Neural progenitor cell (in vitro differentiated cells): ENCODE measurements around the gene ABHD16B. TPM values are rescaled to one million over a fixed set of nuclear protein-coding genes. Genes with fewer than 3 reads are reported as not detected.

ENCODE experiments used
- DNase-seq: peaks from one replicate; pipeline ENCODE4 v3.0.0-alpha.2; 2016; ENCODE audit warnings: low spot score
- H2AFZ ChIP-seq: fragments of 200-600 bp; sonication (generic); replicated peaks from 2 replicates; pipeline ENCODE4 v1.6.1; 2016; ENCODE audit warnings: antibody characterized with exemption
- H3F3A ChIP-seq: fragments of 200-600 bp; sonication (generic); 2 replicates; pipeline ENCODE4 v1.6.1; 2016; ENCODE audit warnings: antibody characterized with exemption, low read depth
- H3K27ac ChIP-seq: fragments of 200-600 bp; sonication (generic); 2 replicates; pipeline ENCODE4 v1.5.1; 2016; ENCODE audit warnings: mild to moderate bottlenecking
- H3K27me3 ChIP-seq: fragments of 200-600 bp; sonication (generic); 2 replicates; pipeline ENCODE4 v1.6.1; 2016; ENCODE audit warnings: mild to moderate bottlenecking, moderate library complexity
- H3K36me3 ChIP-seq: fragments of 200-600 bp; sonication (generic); 2 replicates; pipeline ENCODE4 v1.5.1; 2016
- H3K4me1 ChIP-seq: fragments of 200-600 bp; sonication (generic); 2 replicates; pipeline ENCODE4 v1.6.1; 2016; ENCODE audit warnings: mixed run types
- H3K4me2 ChIP-seq: fragments of 200-600 bp; sonication (generic); 2 replicates; pipeline ENCODE4 v1.6.1; 2016
- H3K4me3 ChIP-seq: fragments of 200-600 bp; sonication (generic); 2 replicates; pipeline ENCODE4 v1.5.1; 2016
- H3K79me2 ChIP-seq: fragments of 200-600 bp; sonication (generic); 2 replicates; pipeline ENCODE4 v1.6.1; 2016; ENCODE audit warnings: low read depth
- H3K9ac ChIP-seq: fragments of 200-600 bp; sonication (generic); 2 replicates; pipeline ENCODE4 v1.6.1; 2016
- H3K9me3 ChIP-seq: fragments of 200-600 bp; sonication (generic); 2 replicates; pipeline ENCODE4 v1.5.1; 2016; ENCODE audit warnings: low read depth
- H4K20me1 ChIP-seq: fragments of 200-600 bp; sonication (generic); 2 replicates; pipeline ENCODE4 v1.6.1; 2016; ENCODE audit warnings: low read depth
- H3K27ac Mint-ChIP-seq: 3 replicates; pipeline ENCODE4 v1.8.0; 2021; ENCODE audit warnings: mixed read lengths
- H3K27me3 Mint-ChIP-seq: 2 replicates; pipeline ENCODE4 v1.8.0; 2022; ENCODE audit warnings: low read depth, mild to moderate bottlenecking, inconsistent platforms, moderate library complexity, mixed read lengths; ENCODE audit not compliant: insufficient read depth
- H3K36me3 Mint-ChIP-seq: 3 replicates; pipeline ENCODE4 v1.8.0; 2021; ENCODE audit warnings: mixed read lengths
- H3K4me1 Mint-ChIP-seq: 3 replicates; pipeline ENCODE4 v1.8.0; 2021; ENCODE audit warnings: mixed read lengths
- H3K4me3 Mint-ChIP-seq: 3 replicates; pipeline ENCODE4 v1.8.0; 2021; ENCODE audit warnings: mild to moderate bottlenecking, moderate library complexity, mixed read lengths
- H3K9me3 Mint-ChIP-seq: 3 replicates; pipeline ENCODE4 v1.8.0; 2020; ENCODE audit warnings: mixed read lengths
- EZH2 ChIP-seq: fragments of 200-600 bp; sonication (generic); IDR thresholded peaks from 2 replicates; pipeline ENCODE4 v1.6.1; 2017; ENCODE audit warnings: antibody characterized with exemption, mild to moderate bottlenecking, moderate library complexity
- EZH2phosphoT487 ChIP-seq: fragments of 200-600 bp; sonication (generic); IDR thresholded peaks from 2 replicates; pipeline ENCODE4 v1.6.1; 2017; ENCODE audit warnings: antibody characterized with exemption
- total RNA-seq: library from RNA; depleted of rRNA; stranded (reverse); fragments of >200 nt; gene quantifications from 2 replicates; pipeline ENCODE4 v1.2.3, GENCODE V29; 2015; ENCODE audit warnings: low replicate concordance
- TF ChIP-seq, protein P1 (sequence below): fragments of 200-600 bp; sonication (generic); IDR thresholded peaks from 2 replicates; pipeline ENCODE4 v1.5.1; 2017; ENCODE audit warnings: antibody characterized with exemption, mild to moderate bottlenecking

ABHD16B gene
- total RNA-seq, 1 donor from 2014 or later = not detected

DNA sequence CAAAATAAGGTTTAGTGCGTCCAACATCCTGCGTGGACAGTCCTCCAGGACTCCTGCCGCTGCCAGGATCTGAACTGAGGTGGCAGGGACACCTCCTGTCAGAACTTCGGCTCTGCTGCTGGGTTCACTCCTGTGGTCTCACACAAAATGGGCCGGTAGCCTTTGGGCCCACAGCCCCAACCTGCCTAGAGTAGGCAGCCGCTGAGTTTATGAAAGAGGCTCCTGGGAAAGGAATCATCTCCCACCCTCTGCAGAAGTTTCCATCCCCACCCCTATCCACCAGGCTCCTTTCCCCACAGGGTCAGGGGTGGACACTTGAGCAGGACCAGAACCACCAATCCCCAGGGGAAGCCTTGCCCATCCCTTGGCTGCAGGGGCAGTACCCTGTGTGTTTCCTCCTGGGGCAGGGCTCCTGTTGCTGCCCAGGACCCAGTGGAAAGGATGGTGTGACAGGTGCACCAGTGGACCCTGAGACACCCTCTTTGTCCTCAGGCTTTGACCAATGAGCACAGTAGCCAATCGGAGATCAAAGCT, 2.1 kb upstream of the ABHD16B start:
- no peaks in the 10 kb centered on the region for H4K20me1 ChIP-seq
- no peak for TF ChIP-seq EZH2
- TF ChIP-seq, protein P1, sequence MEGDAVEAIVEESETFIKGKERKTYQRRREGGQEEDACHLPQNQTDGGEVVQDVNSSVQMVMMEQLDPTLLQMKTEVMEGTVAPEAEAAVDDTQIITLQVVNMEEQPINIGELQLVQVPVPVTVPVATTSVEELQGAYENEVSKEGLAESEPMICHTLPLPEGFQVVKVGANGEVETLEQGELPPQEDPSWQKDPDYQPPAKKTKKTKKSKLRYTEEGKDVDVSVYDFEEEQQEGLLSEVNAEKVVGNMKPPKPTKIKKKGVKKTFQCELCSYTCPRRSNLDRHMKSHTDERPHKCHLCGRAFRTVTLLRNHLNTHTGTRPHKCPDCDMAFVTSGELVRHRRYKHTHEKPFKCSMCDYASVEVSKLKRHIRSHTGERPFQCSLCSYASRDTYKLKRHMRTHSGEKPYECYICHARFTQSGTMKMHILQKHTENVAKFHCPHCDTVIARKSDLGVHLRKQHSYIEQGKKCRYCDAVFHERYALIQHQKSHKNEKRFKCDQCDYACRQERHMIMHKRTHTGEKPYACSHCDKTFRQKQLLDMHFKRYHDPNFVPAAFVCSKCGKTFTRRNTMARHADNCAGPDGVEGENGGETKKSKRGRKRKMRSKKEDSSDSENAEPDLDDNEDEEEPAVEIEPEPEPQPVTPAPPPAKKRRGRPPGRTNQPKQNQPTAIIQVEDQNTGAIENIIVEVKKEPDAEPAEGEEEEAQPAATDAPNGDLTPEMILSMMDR = no peak
- no peak for TF ChIP-seq EZH2phosphoT487
- H3K27me3 Mint-ChIP-seq = peaks cover 4% of the 10 kb centered on the region
- no peak for DNase-seq
- peaks cover 44% of the 10 kb centered on the region for H3K4me1 Mint-ChIP-seq
- H3K4me1 ChIP-seq = peaks cover 35% of the 10 kb centered on the region
- H3K9me3 Mint-ChIP-seq = no peaks in the 10 kb centered on the region
- H3K36me3 ChIP-seq = no peaks in the 10 kb centered on the region
- peak overlapping the region; percentile 65 for H3K4me2 ChIP-seq
- no peak overlapping the region for H2AFZ ChIP-seq
- H3K27me3 ChIP-seq = no peaks in the 10 kb centered on the region
- no peak overlapping the region for H3K27ac Mint-ChIP-seq
- H3K36me3 Mint-ChIP-seq = peaks cover 2% of the 10 kb centered on the region
- H3K79me2 ChIP-seq = no peaks in the 10 kb centered on the region
- peaks cover 40% of the 10 kb centered on the region for H3F3A ChIP-seq
- H3K4me3 Mint-ChIP-seq = peak overlapping the region; percentile 65
- peak overlapping the region; percentile 20 for H3K27ac ChIP-seq
- H3K9me3 ChIP-seq = no peaks in the 10 kb centered on the region
- no peak overlapping the region for H3K4me3 ChIP-seq
- peak overlapping the region; percentile 22 for H3K9ac ChIP-seq

GRCh38 chr20:63860325-63861051, 810 bp upstream of the ABHD16B start:
- H3K4me2 ChIP-seq = no peak overlapping the region
- Mint-ChIP-seq H3K4me3 (no peak overlapping the region), H3K4me1 (peaks cover 45% of the 10 kb centered on the region), H3K36me3 (peaks cover 2% of the 10 kb centered on the region), H3K9me3 (no peaks in the 10 kb centered on the region), H3K27ac (no peak overlapping the region), H3K27me3 (peaks cover 4% of the 10 kb centered on the region)
- H4K20me1 ChIP-seq = no peaks in the 10 kb centered on the region
- no peaks in the 10 kb centered on the region for H3K9me3 ChIP-seq
- DNase-seq = no peak
- H3K79me2 ChIP-seq = peaks cover 4% of the 10 kb centered on the region
- peaks cover 46% of the 10 kb centered on the region for H3F3A ChIP-seq
- no peaks in the 10 kb centered on the region for H3K27me3 ChIP-seq
- no peak overlapping the region for H3K9ac ChIP-seq
- peaks cover 22% of the 10 kb centered on the region for H3K4me1 ChIP-seq
- no peak overlapping the region for H3K4me3 ChIP-seq
- no peak overlapping the region for H3K27ac ChIP-seq
- no peak overlapping the region for H2AFZ ChIP-seq
- no peaks in the 10 kb centered on the region for H3K36me3 ChIP-seq
- TF ChIP-seq, protein P1 = no peak
- TF ChIP-seq EZH2 = no peak

GRCh38 chr20:63861981-63862901, 943 bp downstream of the ABHD16B start:
- H3F3A ChIP-seq = peaks cover 41% of the 10 kb centered on the region
- H3K79me2 ChIP-seq = peaks cover 21% of the 10 kb centered on the region
- Mint-ChIP-seq H3K4me1 (peaks cover 40% of the 10 kb centered on the region), H3K4me3 (no peak overlapping the region), H3K27me3 (peaks cover 4% of the 10 kb centered on the region), H3K27ac (no peak overlapping the region), H3K9me3 (no peaks in the 10 kb centered on the region), H3K36me3 (peaks cover 2% of the 10 kb centered on the region)
- H3K27ac ChIP-seq = no peak overlapping the region
- no peak overlapping the region for H3K4me2 ChIP-seq
- no peaks in the 10 kb centered on the region for H3K36me3 ChIP-seq
- H3K9me3 ChIP-seq = no peaks in the 10 kb centered on the region
- H3K4me3 ChIP-seq = no peak overlapping the region
- peaks cover 23% of the 10 kb centered on the region for H3K4me1 ChIP-seq
- no peak for DNase-seq
- H3K27me3 ChIP-seq = no peaks in the 10 kb centered on the region
- no peaks in the 10 kb centered on the region for H4K20me1 ChIP-seq
- H3K9ac ChIP-seq = no peak overlapping the region
- TF ChIP-seq, protein P1 = no peak
- TF ChIP-seq EZH2 = no peak
- no peak for TF ChIP-seq EZH2phosphoT487
- H2AFZ ChIP-seq = no peak overlapping the region
